ENCODE results near the gene PRKCH.
A peak's percentile ranks its signal among the peaks of the same experiment; 100 is the strongest.

The PRKCH gene

GRCh38 chr14:61570549-61571290 lies 249.3 kb downstream of the PRKCH start:
- Histone ChIP-seq H3K36me3 (replicated peaks; ENCODE audit: low read depth, low read length) (no peaks in the 10 kb centered on the region), H3K27ac (ENCODE audit: low read length) (no peak overlapping the region), H3K9me3 (ENCODE audit: insufficient read depth, low read length) (no peaks in the 10 kb centered on the region), H4K20me1 (ENCODE audit: insufficient read depth, low read length) (no peaks in the 10 kb centered on the region), H3K4me1 (ENCODE audit: low read length) (peaks cover 28% of the 10 kb centered on the region), H3K4me3 (ENCODE audit: low read length) (no peak overlapping the region), H3K4me2 (ENCODE audit: low read length) (no peak overlapping the region), H3K27me3 (ENCODE audit: low read depth, low read length) (peaks cover 37% of the 10 kb centered on the region), H3K79me2 (ENCODE audit: low read length) (no peaks in the 10 kb centered on the region), H2AFZ (ENCODE audit: low read depth, low read length) (no peak overlapping the region), H3K9ac (ENCODE audit: low read length) (no peak overlapping the region)
- TF ChIP-seq EZH2phosphoT487 (IDR thresholded peaks at IDR 0.05; ENCODE audit: low read depth): no peak
- TF ChIP-seq, protein P1, sequence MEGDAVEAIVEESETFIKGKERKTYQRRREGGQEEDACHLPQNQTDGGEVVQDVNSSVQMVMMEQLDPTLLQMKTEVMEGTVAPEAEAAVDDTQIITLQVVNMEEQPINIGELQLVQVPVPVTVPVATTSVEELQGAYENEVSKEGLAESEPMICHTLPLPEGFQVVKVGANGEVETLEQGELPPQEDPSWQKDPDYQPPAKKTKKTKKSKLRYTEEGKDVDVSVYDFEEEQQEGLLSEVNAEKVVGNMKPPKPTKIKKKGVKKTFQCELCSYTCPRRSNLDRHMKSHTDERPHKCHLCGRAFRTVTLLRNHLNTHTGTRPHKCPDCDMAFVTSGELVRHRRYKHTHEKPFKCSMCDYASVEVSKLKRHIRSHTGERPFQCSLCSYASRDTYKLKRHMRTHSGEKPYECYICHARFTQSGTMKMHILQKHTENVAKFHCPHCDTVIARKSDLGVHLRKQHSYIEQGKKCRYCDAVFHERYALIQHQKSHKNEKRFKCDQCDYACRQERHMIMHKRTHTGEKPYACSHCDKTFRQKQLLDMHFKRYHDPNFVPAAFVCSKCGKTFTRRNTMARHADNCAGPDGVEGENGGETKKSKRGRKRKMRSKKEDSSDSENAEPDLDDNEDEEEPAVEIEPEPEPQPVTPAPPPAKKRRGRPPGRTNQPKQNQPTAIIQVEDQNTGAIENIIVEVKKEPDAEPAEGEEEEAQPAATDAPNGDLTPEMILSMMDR (IDR thresholded peaks at IDR 0.05; ENCODE audit: low read depth, low read length): no peak

DNA sequence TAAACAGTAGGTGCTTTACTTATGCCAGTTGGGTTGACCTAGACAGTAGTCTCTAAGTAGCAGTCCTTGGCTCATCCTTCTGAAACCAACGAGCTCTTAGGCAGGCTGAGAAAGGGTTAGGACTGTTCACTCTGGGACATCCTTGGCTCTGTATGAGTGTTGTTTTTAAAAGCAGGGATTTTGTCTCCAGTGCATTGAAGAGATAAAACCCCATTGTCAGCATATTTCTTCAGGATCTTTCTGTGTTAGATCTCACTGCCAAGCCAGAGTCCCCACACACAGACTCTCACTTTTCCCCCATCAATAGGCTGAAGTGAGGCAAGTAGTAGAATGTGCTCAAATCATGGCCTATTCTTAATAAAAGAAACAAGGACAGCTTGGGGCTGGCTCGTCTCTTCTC lies 250.5 kb downstream of the PRKCH start:
- Histone ChIP-seq H4K20me1 (ENCODE audit: insufficient read depth, low read length) (no peaks in the 10 kb centered on the region), H3K79me2 (ENCODE audit: low read length) (no peaks in the 10 kb centered on the region), H3K4me3 (ENCODE audit: low read length) (no peak overlapping the region), H3K27me3 (ENCODE audit: low read depth, low read length) (peaks cover 37% of the 10 kb centered on the region), H3K36me3 (replicated peaks; ENCODE audit: low read depth, low read length) (no peaks in the 10 kb centered on the region), H2AFZ (ENCODE audit: low read depth, low read length) (no peak overlapping the region), H3K4me2 (ENCODE audit: low read length) (no peak overlapping the region), H3K9me3 (ENCODE audit: insufficient read depth, low read length) (no peaks in the 10 kb centered on the region), H3K4me1 (ENCODE audit: low read length) (peaks cover 28% of the 10 kb centered on the region), H3K27ac (ENCODE audit: low read length) (no peak overlapping the region), H3K9ac (ENCODE audit: low read length) (no peak overlapping the region)
- no peak for TF ChIP-seq EZH2phosphoT487 (IDR thresholded peaks at IDR 0.05; ENCODE audit: low read depth)
- TF ChIP-seq, protein P1 (IDR thresholded peaks at IDR 0.05; ENCODE audit: low read depth, low read length): no peak

GRCh38 chr14:61573321-61573720 lies 251.9 kb downstream of the PRKCH start:
- no peak for TF ChIP-seq EZH2phosphoT487 (IDR thresholded peaks at IDR 0.05; ENCODE audit: low read depth)
- TF ChIP-seq, protein P1 (IDR thresholded peaks at IDR 0.05; ENCODE audit: low read depth, low read length): no peak
- no peaks in the 10 kb centered on the region for H3K9me3 ChIP-seq (ENCODE audit: insufficient read depth, low read length)
- peak overlapping the region; percentile 48 for H3K4me2 ChIP-seq (ENCODE audit: low read length)
- H3K27me3 ChIP-seq (ENCODE audit: low read depth, low read length): peaks cover 33% of the 10 kb centered on the region
- H3K9ac ChIP-seq (ENCODE audit: low read length): no peak overlapping the region
- H2AFZ ChIP-seq (ENCODE audit: low read depth, low read length): no peak overlapping the region
- no peak overlapping the region for H3K4me3 ChIP-seq (ENCODE audit: low read length)
- no peaks in the 10 kb centered on the region for H3K79me2 ChIP-seq (ENCODE audit: low read length)
- H4K20me1 ChIP-seq (ENCODE audit: insufficient read depth, low read length): no peaks in the 10 kb centered on the region
- no peaks in the 10 kb centered on the region for H3K36me3 ChIP-seq (replicated peaks; ENCODE audit: low read depth, low read length)
- peaks cover 20% of the 10 kb centered on the region for H3K4me1 ChIP-seq (ENCODE audit: low read length)
- no peak overlapping the region for H3K27ac ChIP-seq (ENCODE audit: low read length)

- H3K4me3 ChIP-seq (ENCODE audit: low read length): no peak overlapping the region
- H3K4me1 ChIP-seq (ENCODE audit: low read length): peaks cover 18% of the 10 kb centered on the region
- peaks cover 32% of the 10 kb centered on the region for H3K27me3 ChIP-seq (ENCODE audit: low read depth, low read length)
- H3K9ac ChIP-seq (ENCODE audit: low read length): no peak overlapping the region
- no peak for TF ChIP-seq EZH2phosphoT487 (IDR thresholded peaks at IDR 0.05; ENCODE audit: low read depth)
- TF ChIP-seq, protein P1 (IDR thresholded peaks at IDR 0.05; ENCODE audit: low read depth, low read length): no peak
- no peak overlapping the region for H3K27ac ChIP-seq (ENCODE audit: low read length)
- H4K20me1 ChIP-seq (ENCODE audit: insufficient read depth, low read length): no peaks in the 10 kb centered on the region
- no peaks in the 10 kb centered on the region for H3K9me3 ChIP-seq (ENCODE audit: insufficient read depth, low read length)
- no peak overlapping the region for H2AFZ ChIP-seq (ENCODE audit: low read depth, low read length)
- no peaks in the 10 kb centered on the region for H3K36me3 ChIP-seq (replicated peaks; ENCODE audit: low read depth, low read length)
- H3K79me2 ChIP-seq (ENCODE audit: low read length): no peaks in the 10 kb centered on the region
- peak overlapping the region; percentile 48 for H3K4me2 ChIP-seq (ENCODE audit: low read length)
These were observed 252.6 kb downstream of the PRKCH start for GRCh38 chr14:61573748-61574513.
